NCI-H2227 (cell line): ENCODE data around the gene DPPA3.
"Not testable (repeated sequence)": the region's sequence is repeated elsewhere in the genome, so short reads cannot be mapped to it uniquely, and the experiment has no call there.

Experiments used
- DNase-seq: peaks from one replicate; lab custom pipeline; 2025; ENCODE audit not compliant: unreplicated experiment; lab: John Stamatoyannopoulos, UW

DPPA3 gene

GRCh38 chr12:7729746-7730145 lies 18.5 kb downstream of the DPPA3 start:
- no peak for DNase-seq

DNA sequence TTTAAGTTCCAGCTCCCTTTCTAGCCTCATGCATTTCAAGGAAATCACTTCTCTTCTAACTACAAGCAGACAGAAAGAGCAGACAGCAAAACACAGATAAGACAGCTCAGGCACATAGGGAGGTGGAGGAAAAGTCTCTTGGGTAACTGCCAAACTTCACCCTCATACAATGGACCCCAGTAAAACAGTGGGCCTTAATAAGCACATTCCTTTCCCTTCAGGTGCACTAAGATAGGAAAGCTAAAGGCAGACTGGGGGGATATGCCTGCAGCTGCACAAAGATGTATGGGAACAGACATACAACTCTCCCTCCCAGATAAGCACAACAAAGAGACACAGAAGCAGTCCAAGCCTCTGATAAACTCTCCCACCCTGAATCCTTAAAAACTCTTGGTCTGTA lies 19.8 kb downstream of the DPPA3 start:
- DNase-seq: not testable (repeated sequence)

GRCh38 chr12:7731486-7731885 lies 20.3 kb downstream of the DPPA3 start:
- DNase-seq: no peak

DNA sequence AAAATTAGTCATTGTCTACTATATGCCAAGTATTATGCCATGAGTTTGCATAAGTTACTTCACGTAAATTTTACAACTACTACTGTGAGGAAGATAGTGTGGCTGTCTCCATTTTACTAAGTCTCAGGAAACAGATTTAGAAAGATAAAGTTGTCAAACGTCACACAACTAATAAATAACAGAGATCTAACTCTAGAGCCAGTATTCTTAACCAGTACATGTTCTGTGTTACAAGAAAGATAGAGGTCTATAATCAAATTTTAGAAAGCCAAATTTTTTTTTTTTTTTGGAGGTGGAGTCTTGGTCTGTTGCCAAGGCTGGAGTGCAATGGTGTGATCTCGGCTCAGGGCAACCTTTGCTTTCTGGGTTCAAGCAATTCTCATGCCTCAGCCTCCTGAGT lies 21.8 kb downstream of the DPPA3 start:
- DNase-seq: no peak

DNA sequence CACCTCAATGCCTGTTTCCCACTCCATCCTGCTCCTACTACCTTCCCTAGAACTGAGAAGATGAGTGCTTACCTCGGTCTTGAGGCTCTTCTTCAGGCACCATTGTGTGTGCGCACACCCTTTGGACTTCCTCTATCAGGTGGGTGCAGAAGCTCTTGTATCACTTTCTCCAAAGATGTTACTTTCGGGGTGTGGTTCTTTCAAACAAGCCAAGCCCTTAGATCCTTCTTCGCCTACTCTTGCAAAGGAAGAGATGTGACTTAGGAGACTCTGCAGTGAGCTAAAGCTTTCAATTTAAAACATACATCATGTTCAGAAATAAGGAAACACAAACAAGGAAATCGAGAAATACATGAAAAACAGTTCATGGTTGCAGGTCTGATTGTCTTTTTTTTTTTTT lies 36.0 kb downstream of the DPPA3 start, which contains the start of gene CLEC4C:
Gene CLEC4C, minus strand, starts transcription at position 130 of the 400 bp plus-strand sequence. Its CDS starts 27 bp downstream, at position 103.
- no peak for DNase-seq

- DNase-seq: no peak
Measured at GRCh38 chr12:7748852-7749251, 37.6 kb downstream of the DPPA3 start.

GRCh38 chr12:7749442-7749841 lies 38.2 kb downstream of the DPPA3 start:
- no peak for DNase-seq

- DNase-seq: no peak
Measured at GRCh38 chr12:7750350-7750749, 39.1 kb downstream of the DPPA3 start.

- DNase-seq: no peak
Measured at GRCh38 chr12:7751394-7751793, 40.2 kb downstream of the DPPA3 start.

- not testable (repeated sequence) for DNase-seq
Measured at GRCh38 chr12:7751941-7752922, 41.0 kb downstream of the DPPA3 start.

GRCh38 chr12:7755668-7756067 lies 44.4 kb downstream of the DPPA3 start:
- DNase-seq: not testable (repeated sequence)

DNA sequence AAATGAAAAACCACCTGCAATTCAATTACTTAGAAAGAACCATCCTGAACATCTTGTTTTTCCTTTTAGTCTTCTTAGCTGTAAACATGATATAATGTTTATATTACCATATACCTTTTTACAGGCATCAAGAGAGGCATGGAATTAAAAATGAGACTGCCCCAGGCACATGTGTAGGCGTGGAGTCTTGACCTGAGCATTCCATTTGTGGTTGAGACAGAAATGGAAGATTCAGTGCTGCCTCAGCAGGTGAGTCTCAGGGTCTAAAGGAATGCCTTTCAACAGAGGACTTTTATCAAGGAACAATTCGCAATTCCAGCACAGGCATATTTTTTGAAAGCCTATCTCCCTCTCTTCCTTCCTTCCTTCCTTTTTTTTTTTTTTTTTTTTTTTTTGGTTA lies 45.8 kb downstream of the DPPA3 start:
- DNase-seq: no peak

- DNase-seq: no peak
Measured at GRCh38 chr12:7758766-7759140, 47.5 kb downstream of the DPPA3 start.
